Uterus (tissue), 4 donors: ENCODE measurements around the gene PTPN1. TPM values are rescaled to one million over a fixed set of nuclear protein-coding genes. Genes with fewer than 3 reads are reported as not detected.

ENCODE experiments used
- DNase-seq, 2 donors: peaks; one replicate each; pipeline ENCODE4 v3.0.0-alpha.2; 2019 to 2020
- H3K27ac ChIP-seq, 2 donors: fragments of 200-600 bp; sonication (generic); 1 replicate in 1 of 2; 2 replicates in 1 of 2; pipeline ENCODE4 v1.5.1; 2016 to 2018
- H3K27me3 ChIP-seq, 2 donors: fragments of 200-600 bp; sonication (generic); one replicate each; pipeline ENCODE4 v1.5.1; 2018 to 2019; ENCODE audit warnings: control low read depth in 1 of 2
- H3K36me3 ChIP-seq, 2 donors: fragments of 200-600 bp; sonication (generic); one replicate each; pipeline ENCODE4 v1.5.1; 2019; ENCODE audit warnings: control low read depth in 1 of 2
- H3K4me1 ChIP-seq, 2 donors: fragments of 200-600 bp; sonication (generic); one replicate each; pipeline ENCODE4 v1.5.1; 2018 to 2019; ENCODE audit warnings: control low read depth in 1 of 2
- H3K4me3 ChIP-seq, 2 donors: fragments of 200-600 bp; sonication (generic); 1 replicate in 1 of 2; 2 replicates in 1 of 2; pipeline ENCODE4 v1.5.1; 2018 to 2019; ENCODE audit warnings: mild to moderate bottlenecking in 1 of 2
- H3K9me3 ChIP-seq, 2 donors: fragments of 200-600 bp; sonication (generic); one replicate each; pipeline ENCODE4 v1.5.1; 2019; ENCODE audit warnings: control low read depth in 1 of 2
- CTCF ChIP-seq, 4 experiments: fragments of 200-600 bp in 2 of 4; fragments of 450-650 bp in 2 of 4; sonication (generic) in 2 of 4; IDR thresholded peaks; one replicate each; pipeline ENCODE4 v1.5.1; 2016 to 2019; ENCODE audit warnings: antibody characterized with exemption in 4 of 4, mild to moderate bottlenecking in 2 of 4, moderate library complexity in 1 of 4
- POLR2A ChIP-seq, 2 donors: fragments of 450-650 bp; IDR thresholded peaks; one replicate each; pipeline ENCODE4 v1.6.1; 2016; ENCODE audit warnings: antibody characterized with exemption in 2 of 2, mild to moderate bottlenecking in 1 of 2, moderate library complexity in 1 of 2
- intact Hi-C: fragments of 100-400 bp; cut with DNase I; formaldehyde crosslinking; loops from one replicate; pipeline ENCODE4 v1.15.1; 2023; ENCODE audit warnings: low total_unique reads
- total RNA-seq, 4 donors: library from RNA; depleted of rRNA in 3 of 4; stranded (reverse); fragments of >200 nt in 3 of 4; gene quantifications; one replicate each; pipeline versions ENCODE4 v1.1.0 to v1.2.4, GENCODE V29; 2014 to 2023
- donor health status: DM: yes; HTN: yes; CAD: no.

Gene PTPN1
- total RNA-seq, 4 donors from 2014 or later = 14.1 to 33.9 (median 20.2) TPM

GRCh38 chr20:50516935-50517816 is 7.0 kb downstream of the PTPN1 start:
- Histone ChIP-seq H3K4me3 (no peak overlapping the region), H3K27ac (peak overlapping the region in 1 of 2 donors; percentile 24)

GRCh38 chr20:50517817-50518154 is 7.6 kb downstream of the PTPN1 start:
- Histone ChIP-seq H3K9me3 (no peaks in the 10 kb centered on the region), H3K4me1 (no peaks in the 10 kb centered on the region), H3K27ac (peak overlapping the region in 1 of 2 donors; percentile 24), H3K36me3 (no peaks in the 10 kb centered on the region), H3K4me3 (no peak overlapping the region), H3K27me3 (no peaks in the 10 kb centered on the region)
- no peak for DNase-seq
- TF ChIP-seq CTCF (IDR thresholded peaks at IDR 0.05) = no peak
- no peak for TF ChIP-seq POLR2A (IDR thresholded peaks at IDR 0.05)
- intact Hi-C loops = no loop called here

More at GRCh38 chr20:50516935-50517816, 7.0 kb downstream of the PTPN1 start:
- Histone ChIP-seq H3K36me3 (no peaks in the 10 kb centered on the region), H3K27me3 (no peaks in the 10 kb centered on the region), H3K4me1 (peaks cover 0 to under 1% of the 10 kb centered on the region in 2 donors), H3K9me3 (no peaks in the 10 kb centered on the region)
- intact Hi-C loops = no loop called here
- TF ChIP-seq CTCF (IDR thresholded peaks at IDR 0.05) = no peak
- no peak for TF ChIP-seq POLR2A (IDR thresholded peaks at IDR 0.05)
- DNase-seq = no peak

DNA sequence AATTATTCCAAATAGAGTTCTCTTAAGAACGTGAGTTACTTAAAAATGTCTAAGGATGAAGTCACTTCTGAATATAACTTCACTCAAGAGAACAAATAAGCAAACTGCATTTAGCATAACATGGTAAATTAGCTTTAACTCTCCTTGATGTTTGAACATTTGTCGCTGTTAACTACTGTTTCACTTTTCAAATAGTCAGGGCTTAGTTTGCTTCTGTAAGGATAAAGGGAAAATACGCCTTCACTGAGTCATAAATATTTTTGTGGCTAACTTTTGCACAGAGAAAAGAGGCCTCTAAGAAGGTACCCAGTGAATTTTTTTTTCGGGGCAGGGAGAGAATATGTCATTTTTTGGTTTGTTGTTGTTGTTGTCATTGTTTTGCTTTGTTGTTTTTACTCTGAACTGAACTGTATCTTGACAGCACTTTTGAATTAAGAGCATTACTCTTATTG is 8.1 kb downstream of the PTPN1 start:
- no peaks in the 10 kb centered on the region for H3K9me3 ChIP-seq
- TF ChIP-seq CTCF (IDR thresholded peaks at IDR 0.05) (no peak), POLR2A (IDR thresholded peaks at IDR 0.05) (no peak)
- no peak overlapping the region for H3K4me3 ChIP-seq
- no peaks in the 10 kb centered on the region for H3K36me3 ChIP-seq
- DNase-seq = no peak
- no peaks in the 10 kb centered on the region for H3K4me1 ChIP-seq
- H3K27me3 ChIP-seq = no peaks in the 10 kb centered on the region
- intact Hi-C loops = no loop called here
- H3K27ac ChIP-seq = peak overlapping the region in 1 of 2 donors; percentile 24

DNA sequence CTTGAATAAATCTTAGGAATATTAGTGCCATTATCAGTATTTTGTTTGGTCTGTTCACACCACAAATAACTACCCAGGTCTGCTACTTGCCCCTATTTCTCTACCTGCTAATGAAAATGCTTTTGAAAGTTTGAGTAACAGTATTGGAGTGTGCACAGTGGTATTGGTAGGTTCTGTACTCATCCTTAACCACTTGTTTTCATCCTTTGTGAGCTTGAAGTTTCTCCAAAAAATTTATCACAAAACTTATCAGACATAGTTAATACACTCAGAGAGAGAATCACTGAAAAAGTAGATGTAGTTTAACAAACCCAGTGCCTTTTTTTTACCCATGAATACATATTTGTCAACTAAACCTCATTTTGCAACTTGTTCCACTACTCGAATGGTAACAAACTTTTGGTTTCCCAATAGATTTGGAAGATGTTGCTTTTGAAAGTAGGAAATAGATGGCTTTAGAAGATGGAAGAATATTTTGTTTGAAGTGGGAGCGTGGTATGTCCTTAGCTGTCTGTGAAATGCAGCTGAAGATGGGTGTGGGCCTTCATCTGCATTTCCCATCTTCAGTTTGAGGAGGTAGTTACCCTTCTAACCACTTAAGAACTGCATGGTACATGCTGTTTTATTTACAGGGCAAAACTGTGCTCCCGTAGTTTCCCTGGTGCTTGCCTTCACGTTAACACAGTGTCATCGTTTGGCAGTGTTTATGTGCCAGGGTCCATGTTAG is 9.0 kb downstream of the PTPN1 start:
- Histone ChIP-seq H3K27ac (peak overlapping the region in 1 of 2 donors; percentile 24), H3K9me3 (no peaks in the 10 kb centered on the region), H3K4me1 (no peaks in the 10 kb centered on the region), H3K4me3 (no peak overlapping the region), H3K36me3 (no peaks in the 10 kb centered on the region), H3K27me3 (no peaks in the 10 kb centered on the region)
- TF ChIP-seq POLR2A (IDR thresholded peaks at IDR 0.05) (no peak), CTCF (IDR thresholded peaks at IDR 0.05) (no peak)
- intact Hi-C loops = no loop called here
- no peak for DNase-seq
